H1 (cell line): Measurements from ENCODE around the gene KRTAP12-3. TPM values are rescaled to one million over a fixed set of nuclear protein-coding genes. Genes with fewer than 3 reads are reported as not detected.
"Not testable (repeated sequence)": the region's sequence is repeated elsewhere in the genome, so short reads cannot be mapped to it uniquely, and the experiment has no call there.

ENCODE experiments used
- CTCF ChIA-PET: fragments of 300-600 bp; sonication (Branson Sonifier 250); formaldehyde crosslinking; loops from one replicate; lab custom pipeline; 2021; ENCODE audit not compliant: partially characterized antibody; lab: Charles Lee
- POLR2A ChIA-PET: fragments of 300-600 bp; sonication (Branson Sonifier 250); formaldehyde crosslinking; loops from one replicate; lab custom pipeline; 2021; ENCODE audit warnings: inconsistent platforms; ENCODE audit not compliant: partially characterized antibody; lab: Charles Lee
- DNase-seq, 2 experiments: peaks; one replicate each; pipeline versions ENCODE4 v3.0.0 to v3.0.0-alpha.2; 2010 to 2022; ENCODE audit warnings: low spot score in 2 of 2, low read depth in 1 of 2, mixed read lengths in 1 of 2
- FAIRE-seq: peaks from 2 replicates; lab custom pipeline; 2011; peaks lifted over from hg19 to GRCh38; lab: Jason Lieb, UNC
- H2AFZ ChIP-seq: 2 replicates; pipeline ENCODE4 v1.8.1; 2012; ENCODE audit warnings: low read length, inconsistent platforms
- H2AK5ac ChIP-seq: 2 replicates; pipeline ENCODE4 v1.6.1; 2013; ENCODE audit warnings: low read depth, low read length
- H2BK120ac ChIP-seq: replicated peaks from 2 replicates; pipeline ENCODE3; 2013; ENCODE audit warnings: low read depth, low read length, inconsistent platforms
- H2BK12ac ChIP-seq: 2 replicates; pipeline ENCODE4 v1.6.1; 2013; ENCODE audit warnings: low read depth, low read length
- H2BK15ac ChIP-seq: 2 replicates; pipeline ENCODE4 v1.6.1; 2013; ENCODE audit warnings: low read length
- H2BK20ac ChIP-seq: 2 replicates; pipeline ENCODE4 v1.6.1; 2013; ENCODE audit warnings: low read length
- H2BK5ac ChIP-seq: 2 replicates; pipeline ENCODE4 v1.6.1; 2013; ENCODE audit warnings: low read depth, low read length
- H3K14ac ChIP-seq: 2 replicates; pipeline ENCODE4 v1.6.1; 2013; ENCODE audit warnings: inconsistent platforms; ENCODE audit not compliant: insufficient read length
- H3K18ac ChIP-seq: 2 replicates; pipeline ENCODE4 v1.6.1; 2013; ENCODE audit warnings: low read length; ENCODE audit errors: extremely low read depth
- H3K23ac ChIP-seq: 2 replicates; pipeline ENCODE4 v1.6.1; 2013; ENCODE audit warnings: inconsistent platforms; ENCODE audit not compliant: insufficient read length
- H3K23me2 ChIP-seq: 2 replicates; pipeline ENCODE4 v1.6.1; 2013; ENCODE audit warnings: low read depth, low read length
- H3K27ac ChIP-seq: 2 replicates; pipeline ENCODE4 v1.6.1; 2011; ENCODE audit warnings: low read depth, low read length, inconsistent platforms
- H3K27me3 ChIP-seq, 4 experiments: replicated peaks in 1 of 4; 1 replicate in 1 of 4; 2 replicates in 3 of 4; pipeline versions ENCODE4 v1.6.1 to v1.8.1; 2011 to 2013; ENCODE audit warnings: low read length in 3 of 4, mild to moderate bottlenecking in 3 of 4, inconsistent platforms in 2 of 4, mixed read lengths in 2 of 4, moderate library complexity in 1 of 4; ENCODE audit not compliant: control insufficient read depth in 3 of 4, insufficient read depth in 3 of 4; ENCODE audit errors: extremely low read depth in 1 of 4
- H3K36me3 ChIP-seq, 4 experiments: 2 replicates each; pipeline versions ENCODE4 v1.6.1 to v1.8.1; 2011 to 2013; ENCODE audit warnings: mild to moderate bottlenecking in 4 of 4, low read length in 3 of 4, moderate library complexity in 2 of 4, control low read depth in 1 of 4, inconsistent platforms in 1 of 4; ENCODE audit not compliant: insufficient read depth in 4 of 4, control insufficient read depth in 2 of 4
- H3K4ac ChIP-seq: replicated peaks from 2 replicates; pipeline ENCODE3; 2013; ENCODE audit warnings: low read length, low read depth, mixed read lengths, inconsistent platforms; ENCODE audit not compliant: insufficient read length
- H3K4me1 ChIP-seq, 4 experiments: replicated peaks in 1 of 4; 1 replicate in 1 of 4; 2 replicates in 3 of 4; pipeline versions ENCODE4 v1.6.1 to v1.8.1; 2011 to 2013; ENCODE audit warnings: low read length in 3 of 4, inconsistent platforms in 2 of 4, mixed read lengths in 1 of 4; ENCODE audit not compliant: insufficient read depth in 4 of 4, control insufficient read depth in 3 of 4
- H3K4me2 ChIP-seq, 2 experiments: 2 replicates each; pipeline versions ENCODE4 v1.6.1 to v1.8.1; 2011 to 2013; ENCODE audit warnings: low read depth in 2 of 2, low read length in 2 of 2, control low read depth in 1 of 2, inconsistent platforms in 1 of 2, mild to moderate bottlenecking in 1 of 2; ENCODE audit not compliant: insufficient read depth in 1 of 2
- H3K4me3 ChIP-seq, 4 experiments: fragments of 200-600, 300-600 bp in 1 of 4; sonication (generic), shearing (Covaris generic), sonication (Bioruptor Twin) in 1 of 4; 2 replicates each; pipeline versions ENCODE4 v1.5.1 to v1.8.1; 2011 to 2016; ENCODE audit warnings: low read length in 4 of 4, low read depth in 3 of 4, control low read depth in 2 of 4, inconsistent platforms in 2 of 4, mild to moderate bottlenecking in 2 of 4, mixed read lengths in 1 of 4, moderate library complexity in 1 of 4; ENCODE audit not compliant: insufficient read depth in 2 of 4; ENCODE audit errors: extremely low read depth in 1 of 4
- H3K56ac ChIP-seq: replicated peaks from 2 replicates; pipeline ENCODE3; 2013; ENCODE audit warnings: low read depth, mild to moderate bottlenecking, mixed read lengths, low read length, inconsistent platforms; ENCODE audit not compliant: insufficient read length
- H3K79me1 ChIP-seq: 2 replicates; pipeline ENCODE4 v1.6.1; 2013; ENCODE audit warnings: low read depth, low read length, control low read depth
- H3K79me2 ChIP-seq, 2 experiments: 2 replicates each; pipeline versions ENCODE4 v1.6.1 to v1.8.1; 2012 to 2013; ENCODE audit warnings: low read length in 2 of 2, mild to moderate bottlenecking in 2 of 2, inconsistent platforms in 1 of 2; ENCODE audit not compliant: insufficient read depth in 2 of 2, control insufficient read depth in 1 of 2
- H3K9ac ChIP-seq, 4 experiments: replicated peaks in 1 of 4; 1 replicate in 1 of 4; 2 replicates in 3 of 4; pipeline versions ENCODE4 v1.6.1 to v1.8.1; 2011 to 2013; ENCODE audit warnings: low read depth in 3 of 4, low read length in 3 of 4, control low read depth in 2 of 4, mild to moderate bottlenecking in 2 of 4, moderate library complexity in 2 of 4, inconsistent platforms in 1 of 4; ENCODE audit errors: extremely low read depth in 1 of 4
- H3K9me3 ChIP-seq, 2 experiments: 2 replicates each; pipeline versions ENCODE4 v1.6.1 to v1.8.1; 2012 to 2013; ENCODE audit warnings: mild to moderate bottlenecking in 2 of 2, moderate library complexity in 2 of 2, control low read depth in 1 of 2, inconsistent platforms in 1 of 2, low read depth in 1 of 2, low read length in 1 of 2, mixed read lengths in 1 of 2; ENCODE audit not compliant: insufficient read depth in 2 of 2
- H4K20me1 ChIP-seq, 2 experiments: replicated peaks in 1 of 2; 2 replicates each; pipeline versions ENCODE3 to v1.8.1; 2011 to 2013; ENCODE audit warnings: inconsistent platforms in 2 of 2, low read length in 2 of 2, mild to moderate bottlenecking in 1 of 2; ENCODE audit not compliant: insufficient read depth in 2 of 2, control insufficient read depth in 1 of 2
- H4K5ac ChIP-seq: 2 replicates; pipeline ENCODE4 v1.6.1; 2013; ENCODE audit warnings: low read length, low read depth, mixed read lengths, inconsistent platforms; ENCODE audit not compliant: insufficient read length
- H4K8ac ChIP-seq: 2 replicates; pipeline ENCODE4 v1.8.0; 2013; ENCODE audit warnings: mild to moderate bottlenecking, moderate library complexity, low read length, inconsistent platforms; ENCODE audit not compliant: insufficient read depth; ENCODE audit errors: extremely low read depth
- H4K91ac ChIP-seq: replicated peaks from 2 replicates; pipeline ENCODE3; 2013; ENCODE audit warnings: low read length, mixed read lengths, inconsistent platforms; ENCODE audit not compliant: insufficient read length
- BRCA1 ChIP-seq: IDR thresholded peaks from 2 replicates; pipeline ENCODE4 v1.6.1; 2012; ENCODE audit warnings: low read depth, low read length, improper control_type of control experiment
- WGBS, 2 experiments: shearing (Covaris generic) in 1 of 2; methylation state at CpG; one replicate each; pipeline versions ENCODE4 v1.1.6 to v1.1.7; 2013 to 2015; ENCODE audit warnings: low lambda C conversion rate in 2 of 2, mixed read lengths in 2 of 2, inconsistent platforms in 1 of 2, low coverage in 1 of 2, missing lambda C conversion rate in 1 of 2; ENCODE audit not compliant: insufficient replicate concordance in 2 of 2, insufficient coverage in 1 of 2, insufficient read length in 1 of 2; ENCODE audit errors: extremely low coverage in 1 of 2, missing lambda C conversion rate in 1 of 2; 5-methylcytosine and 5-hydroxymethylcytosine counted together
- polyA plus RNA-seq, 7 experiments: library from polyadenylated mRNA; depleted of rRNA in 3 of 7; stranded (reverse) in 5 of 7; unstranded in 2 of 7; fragments of >200 nt in 5 of 7; fragments of 200-250 nt in 2 of 7; gene quantifications; 1 replicate in 5 of 7; 2 replicates in 1 of 7; 4 replicates in 1 of 7; pipeline versions ENCODE4 v1.2.1 to v1.2.3, GENCODE V29; 2011 to 2013; ENCODE audit warnings: missing spikeins in 2 of 7, mixed read lengths in 2 of 7
- total RNA-seq: library from RNA; stranded (reverse); fragmentation: NEBNext Ultra II Directional; extraction: Animal tissue kit (Norgen Biotek cat#: 25700); gene quantifications from 2 replicates; pipeline ENCODE4 v1.2.1, GENCODE V29; 2021

Gene KRTAP12-3
- total and polyA plus RNA-seq, 2 of the 8 experiments (the other 6 are each of a cell fraction or from before 2014, with no cell fraction given): not detected

DNA sequence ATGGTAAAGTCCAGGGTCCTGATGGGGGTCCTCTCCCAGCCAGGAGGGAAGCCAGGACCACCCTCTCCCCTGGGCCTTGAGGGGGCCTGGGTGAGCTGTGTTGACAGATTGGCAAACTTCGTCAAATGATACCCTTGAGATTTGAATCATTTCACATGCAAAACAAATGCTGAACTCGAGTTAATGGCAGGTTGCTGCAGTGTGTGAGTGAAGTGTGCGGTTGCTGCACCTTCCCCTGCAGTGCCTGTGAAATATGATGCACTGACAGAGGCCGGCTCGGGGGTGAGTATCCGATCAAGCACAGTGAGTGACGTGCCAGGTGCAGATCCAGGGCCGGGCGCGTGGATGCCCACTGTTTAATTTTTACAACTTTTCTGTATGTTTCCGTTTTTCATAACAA is 29.9 kb downstream of the KRTAP12-3 start (continued):
- no peak for TF ChIP-seq BRCA1

DNA sequence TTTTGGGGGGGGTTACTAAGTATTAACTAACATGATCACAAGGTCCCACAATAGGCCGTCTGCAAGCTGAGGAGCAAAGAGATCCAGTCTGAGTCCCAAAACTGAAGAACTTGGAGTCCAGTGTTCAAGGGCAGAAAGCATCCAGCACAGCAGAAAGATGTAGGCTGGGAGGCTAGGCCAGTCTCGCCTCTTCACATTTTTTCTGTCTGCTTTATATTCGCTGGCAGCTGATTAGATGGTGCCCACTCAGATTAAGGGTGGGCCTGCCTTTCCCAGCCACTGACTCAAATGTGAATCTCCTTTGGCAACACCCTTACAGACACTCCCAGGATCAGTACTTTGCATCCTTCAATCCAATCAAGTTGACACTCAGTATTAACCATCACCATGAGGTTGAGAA is 32.0 kb downstream of the KRTAP12-3 start:
- H4K5ac ChIP-seq, H3K23me2 ChIP-seq, FAIRE-seq: not testable (repeated sequence)

More for the DNA sequence above, 32.0 kb downstream of the KRTAP12-3 start:
- H2BK20ac ChIP-seq, POLR2A ChIA-PET, H3K4me2 ChIP-seq, H4K20me1 ChIP-seq, H3K79me1 ChIP-seq, H2AFZ ChIP-seq, DNase-seq, H4K8ac ChIP-seq, H3K14ac ChIP-seq, H3K4me3 ChIP-seq, H2BK5ac ChIP-seq, H3K9me3 ChIP-seq, H3K27ac ChIP-seq, H3K23ac ChIP-seq, H2AK5ac ChIP-seq, H3K18ac ChIP-seq, H3K4ac ChIP-seq, H3K27me3 ChIP-seq, H3K56ac ChIP-seq, H3K36me3 ChIP-seq, H3K79me2 ChIP-seq, H4K91ac ChIP-seq, H2BK15ac ChIP-seq, H2BK120ac ChIP-seq, H2BK12ac ChIP-seq, H3K9ac ChIP-seq: not testable (repeated sequence)
- CTCF ChIA-PET: interaction anchor here (0.7 kb wide), 1 partner anchor 19 kb away, joined by 3 read pairs; no protein-coding TSS in a partner anchor
- H3K4me1 ChIP-seq: peaks cover 5 to 11% (median 9%) of the 10 kb centered on the region in 4 experiments
- 88% methylated on average over 3 of the region's 3 CpGs; no CpG with 5 or more reads in 1 of the 2 experiments for WGBS, 2 experiments
